ENCODE measurements around the gene EOGT.

EOGT gene

DNA sequence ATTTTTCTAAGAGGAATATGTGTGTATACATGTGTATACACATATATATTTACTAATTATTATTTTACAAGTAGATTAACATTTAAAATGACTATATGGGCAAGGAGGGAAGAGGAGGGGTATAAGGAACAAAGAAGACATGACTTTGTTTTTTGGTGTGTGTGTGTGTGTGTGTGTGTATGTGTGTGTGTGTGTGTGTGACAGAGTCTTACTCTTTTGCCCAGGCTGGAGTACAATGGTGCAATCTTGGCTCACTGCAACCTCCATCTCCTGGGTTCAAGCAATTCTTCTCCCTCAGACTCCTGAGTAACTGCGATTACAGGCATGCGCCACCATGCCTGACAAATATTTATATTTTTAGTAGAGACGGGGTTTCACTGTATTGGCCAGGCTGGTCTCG, 2.6 kb upstream of the EOGT start:
- Mint-ChIP-seq H3K4me3 (no peak overlapping the region), H3K27me3 (no peaks in the 10 kb centered on the region), H3K4me1 (ENCODE audit: low read depth) (peaks cover 24% of the 10 kb centered on the region), H3K9me3 (no peaks in the 10 kb centered on the region), H3K36me3 (ENCODE audit: low read depth) (peaks cover 12% of the 10 kb centered on the region), H3K27ac (no peak overlapping the region)

DNA sequence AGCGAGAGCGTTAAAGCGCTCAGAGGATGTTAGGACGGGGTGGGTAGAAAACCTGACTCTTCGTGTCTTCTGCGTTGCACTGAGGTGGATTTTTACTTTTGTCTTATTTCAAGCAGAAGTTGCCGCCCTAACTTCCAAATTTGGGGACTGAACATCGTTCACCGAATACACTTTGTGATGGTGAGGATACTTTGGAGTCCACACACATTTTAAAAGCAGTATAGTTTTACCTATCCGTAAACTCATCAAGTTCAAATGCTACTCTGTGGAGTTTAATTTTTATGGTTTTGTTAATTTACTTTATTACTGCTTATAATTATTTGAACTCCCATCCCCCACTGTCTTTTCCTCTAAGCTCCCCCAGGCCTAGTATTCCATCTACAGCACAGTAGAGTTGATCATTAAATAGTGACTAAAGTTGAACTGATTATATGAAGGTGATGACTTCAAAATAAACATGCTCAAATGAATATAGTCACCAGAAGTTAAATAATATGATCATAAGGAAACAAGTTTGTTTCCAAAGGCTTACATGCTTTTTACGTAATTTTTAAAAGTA, 617 bp upstream of the EOGT start:
- H3K4me3 Mint-ChIP-seq: peak overlapping the region; percentile 85
- no peaks in the 10 kb centered on the region for H3K27me3 Mint-ChIP-seq
- H3K27ac Mint-ChIP-seq: peak overlapping the region; percentile 79
- no peaks in the 10 kb centered on the region for H3K9me3 Mint-ChIP-seq
- peaks cover 12% of the 10 kb centered on the region for H3K36me3 Mint-ChIP-seq (ENCODE audit: low read depth)
- H3K4me1 Mint-ChIP-seq (ENCODE audit: low read depth): peaks cover 24% of the 10 kb centered on the region

DNA sequence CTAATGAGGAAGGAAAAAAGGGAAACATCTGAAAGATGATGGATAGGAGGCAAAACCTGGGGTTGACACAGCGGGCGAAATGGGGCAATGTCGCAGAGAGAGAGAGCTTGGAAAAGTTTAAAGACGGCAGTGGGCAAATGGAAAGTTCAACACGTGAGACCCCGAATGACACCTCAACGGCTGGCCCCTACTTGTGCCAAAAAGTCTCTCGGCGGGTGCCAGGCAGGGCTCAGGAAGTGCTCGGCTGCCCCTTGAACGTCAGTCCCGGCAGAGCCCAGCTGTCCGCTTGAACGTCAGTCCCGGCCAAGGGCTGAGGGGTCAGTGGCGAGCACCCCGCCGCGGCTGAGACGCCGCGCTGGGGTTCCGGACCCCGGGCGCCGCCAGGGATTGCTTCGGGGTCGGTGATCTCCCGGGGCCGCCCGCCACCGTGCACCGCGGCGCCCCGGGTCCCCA, 658 bp downstream of the EOGT start:
- Mint-ChIP-seq H3K4me1 (ENCODE audit: low read depth) (peaks cover 24% of the 10 kb centered on the region), H3K9me3 (no peaks in the 10 kb centered on the region), H3K4me3 (peak overlapping the region; percentile 84), H3K27me3 (no peaks in the 10 kb centered on the region), H3K36me3 (ENCODE audit: low read depth) (peaks cover 24% of the 10 kb centered on the region), H3K27ac (peak overlapping the region; percentile 82)

GRCh38 chr3:69012100-69012799, 1.2 kb downstream of the EOGT start:
- Mint-ChIP-seq H3K4me1 (ENCODE audit: low read depth) (peaks cover 24% of the 10 kb centered on the region), H3K4me3 (peak overlapping the region; percentile 84), H3K36me3 (ENCODE audit: low read depth) (peaks cover 19% of the 10 kb centered on the region), H3K27ac (peak overlapping the region; percentile 82), H3K27me3 (no peaks in the 10 kb centered on the region), H3K9me3 (no peaks in the 10 kb centered on the region)

GRCh38 chr3:69011096-69011730, 2.3 kb downstream of the EOGT start:
- no peak overlapping the region for H3K27ac Mint-ChIP-seq
- peaks cover 18% of the 10 kb centered on the region for H3K36me3 Mint-ChIP-seq (ENCODE audit: low read depth)
- H3K4me3 Mint-ChIP-seq: no peak overlapping the region
- no peaks in the 10 kb centered on the region for H3K27me3 Mint-ChIP-seq
- no peaks in the 10 kb centered on the region for H3K9me3 Mint-ChIP-seq
- peaks cover 24% of the 10 kb centered on the region for H3K4me1 Mint-ChIP-seq (ENCODE audit: low read depth)

GRCh38 chr3:69009559-69010410, 3.7 kb downstream of the EOGT start:
- Mint-ChIP-seq H3K4me3 (no peak overlapping the region), H3K27ac (no peak overlapping the region), H3K27me3 (no peaks in the 10 kb centered on the region), H3K4me1 (ENCODE audit: low read depth) (peaks cover 18% of the 10 kb centered on the region), H3K9me3 (no peaks in the 10 kb centered on the region), H3K36me3 (ENCODE audit: low read depth) (peaks cover 31% of the 10 kb centered on the region)

- Mint-ChIP-seq H3K27me3 (no peaks in the 10 kb centered on the region), H3K9me3 (no peaks in the 10 kb centered on the region), H3K4me3 (no peak overlapping the region), H3K36me3 (ENCODE audit: low read depth) (peaks cover 34% of the 10 kb centered on the region), H3K27ac (no peak overlapping the region), H3K4me1 (ENCODE audit: low read depth) (peaks cover 10% of the 10 kb centered on the region)
These were observed 4.5 kb downstream of the EOGT start for GRCh38 chr3:69008980-69009379.

GRCh38 chr3:69005791-69006482, 7.5 kb downstream of the EOGT start:
- Mint-ChIP-seq H3K27ac (no peak overlapping the region), H3K36me3 (ENCODE audit: low read depth) (peaks cover 52% of the 10 kb centered on the region), H3K4me3 (no peak overlapping the region), H3K9me3 (no peaks in the 10 kb centered on the region), H3K4me1 (ENCODE audit: low read depth) (no peaks in the 10 kb centered on the region), H3K27me3 (no peaks in the 10 kb centered on the region)

GRCh38 chr3:69005071-69005790, 8.3 kb downstream of the EOGT start:
- peaks cover 52% of the 10 kb centered on the region for H3K36me3 Mint-ChIP-seq (ENCODE audit: low read depth)
- H3K4me3 Mint-ChIP-seq: no peak overlapping the region
- H3K4me1 Mint-ChIP-seq (ENCODE audit: low read depth): no peaks in the 10 kb centered on the region
- H3K27ac Mint-ChIP-seq: no peak overlapping the region
- H3K9me3 Mint-ChIP-seq: no peaks in the 10 kb centered on the region
- H3K27me3 Mint-ChIP-seq: no peaks in the 10 kb centered on the region

DNA sequence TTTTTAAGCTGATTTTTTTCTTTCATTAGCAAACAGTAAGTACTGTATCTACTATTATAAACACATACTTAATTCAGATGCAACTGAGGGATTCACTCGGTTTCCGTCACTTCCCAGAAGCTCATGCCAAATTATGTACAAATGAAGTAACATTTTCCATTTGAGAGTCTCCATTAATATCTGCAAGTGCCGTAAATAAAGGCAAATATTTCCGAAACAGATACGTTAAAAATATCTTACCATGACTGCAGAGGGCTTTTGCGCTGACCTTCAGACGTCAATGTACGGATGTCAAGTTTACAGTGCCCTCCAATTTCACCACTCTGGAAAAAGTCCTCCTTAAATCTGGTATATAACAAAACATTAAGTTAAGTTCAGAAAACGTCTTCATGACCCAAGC, 9.3 kb downstream of the EOGT start:
- Mint-ChIP-seq H3K4me3 (no peak overlapping the region), H3K4me1 (ENCODE audit: low read depth) (no peaks in the 10 kb centered on the region), H3K9me3 (no peaks in the 10 kb centered on the region), H3K27me3 (no peaks in the 10 kb centered on the region), H3K27ac (no peak overlapping the region), H3K36me3 (ENCODE audit: low read depth) (peaks cover 62% of the 10 kb centered on the region)

DNA sequence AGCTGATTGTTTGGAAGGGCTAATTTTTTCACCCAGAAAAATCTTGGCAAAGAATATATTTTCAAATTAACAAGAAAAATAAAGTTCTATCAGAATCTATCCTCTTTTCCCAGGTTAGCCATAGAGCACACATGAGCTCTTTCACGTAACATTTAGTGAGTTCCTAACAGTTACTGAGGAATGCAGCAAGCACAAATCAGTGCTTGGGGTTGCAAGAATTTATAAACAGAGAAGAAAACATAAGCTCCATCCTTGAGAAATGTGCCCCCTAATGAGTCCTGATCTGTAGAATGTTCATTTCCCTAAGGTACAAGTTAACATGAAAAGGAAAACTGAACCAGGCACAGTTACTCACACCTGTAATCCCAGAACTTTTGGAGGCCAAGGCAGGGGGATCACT, 13.9 kb downstream of the EOGT start:
- H3K27ac Mint-ChIP-seq: no peak overlapping the region
- H3K27me3 Mint-ChIP-seq: no peaks in the 10 kb centered on the region
- no peak overlapping the region for H3K4me3 Mint-ChIP-seq
- H3K9me3 Mint-ChIP-seq: no peaks in the 10 kb centered on the region
- H3K4me1 Mint-ChIP-seq (ENCODE audit: low read depth): peaks cover 4% of the 10 kb centered on the region
- peaks cover 65% of the 10 kb centered on the region for H3K36me3 Mint-ChIP-seq (ENCODE audit: low read depth)

DNA sequence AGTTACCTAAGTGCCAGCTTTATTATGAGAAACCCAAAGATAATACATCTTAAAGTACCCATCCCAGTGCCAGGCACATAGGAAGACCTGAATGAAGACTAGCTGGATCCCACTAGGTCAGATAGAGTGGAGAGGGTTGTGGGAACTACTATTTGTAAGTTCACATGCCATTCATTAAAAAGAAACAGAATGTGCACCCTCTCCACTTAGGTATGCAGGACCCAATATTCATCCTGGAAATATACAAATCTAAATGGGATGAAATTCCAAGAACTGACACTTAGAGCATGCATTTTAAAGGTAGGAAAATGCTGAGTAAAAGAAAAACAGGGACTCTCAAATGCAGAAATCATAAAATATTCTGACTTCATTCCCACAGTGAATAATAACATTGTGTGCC, 14.3 kb downstream of the EOGT start:
- H3K4me1 Mint-ChIP-seq (ENCODE audit: low read depth): peaks cover 4% of the 10 kb centered on the region
- H3K27ac Mint-ChIP-seq: no peak overlapping the region
- H3K9me3 Mint-ChIP-seq: no peaks in the 10 kb centered on the region
- H3K36me3 Mint-ChIP-seq (ENCODE audit: low read depth): peaks cover 64% of the 10 kb centered on the region
- no peak overlapping the region for H3K4me3 Mint-ChIP-seq
- H3K27me3 Mint-ChIP-seq: no peaks in the 10 kb centered on the region

- H3K27me3 Mint-ChIP-seq: no peaks in the 10 kb centered on the region
- no peak overlapping the region for H3K27ac Mint-ChIP-seq
- peaks cover 4% of the 10 kb centered on the region for H3K4me1 Mint-ChIP-seq (ENCODE audit: low read depth)
- H3K4me3 Mint-ChIP-seq: no peak overlapping the region
- H3K36me3 Mint-ChIP-seq (ENCODE audit: low read depth): peaks cover 68% of the 10 kb centered on the region
- no peaks in the 10 kb centered on the region for H3K9me3 Mint-ChIP-seq
These were observed 15.6 kb downstream of the EOGT start for GRCh38 chr3:68997887-68998286.

Measured in stimulated activated naive CD8-positive, alpha-beta T cell treated with anti-CD3 and anti-CD28 coated beads, Interleukin-15, Interleukin-2, amounts not matched to agents 100 ng/mL and 50 ng/mL, for 24 hours (primary cell).